ENCODE data around the gene PTTG1IP. TPM values are rescaled to one million over a fixed set of nuclear protein-coding genes. Genes with fewer than 3 reads are reported as not detected.
A peak's percentile ranks its signal among the peaks of the same experiment; 100 is the strongest.

The PTTG1IP gene
- total RNA-seq, 1 donor from 2014 or later, result 256 TPM

GRCh38 chr21:44896561-44897286, 23.2 kb upstream of the PTTG1IP start:
- no peak for DNase-seq (ENCODE audit: low read depth in 2 of 2)

GRCh38 chr21:44895859-44896258, 22.4 kb upstream of the PTTG1IP start:
- no peak for DNase-seq (ENCODE audit: low read depth in 2 of 2)

- DNase-seq (ENCODE audit: low read depth in 2 of 2), result no peak
These were observed 21.3 kb upstream of the PTTG1IP start for GRCh38 chr21:44894687-44895302.

DNA sequence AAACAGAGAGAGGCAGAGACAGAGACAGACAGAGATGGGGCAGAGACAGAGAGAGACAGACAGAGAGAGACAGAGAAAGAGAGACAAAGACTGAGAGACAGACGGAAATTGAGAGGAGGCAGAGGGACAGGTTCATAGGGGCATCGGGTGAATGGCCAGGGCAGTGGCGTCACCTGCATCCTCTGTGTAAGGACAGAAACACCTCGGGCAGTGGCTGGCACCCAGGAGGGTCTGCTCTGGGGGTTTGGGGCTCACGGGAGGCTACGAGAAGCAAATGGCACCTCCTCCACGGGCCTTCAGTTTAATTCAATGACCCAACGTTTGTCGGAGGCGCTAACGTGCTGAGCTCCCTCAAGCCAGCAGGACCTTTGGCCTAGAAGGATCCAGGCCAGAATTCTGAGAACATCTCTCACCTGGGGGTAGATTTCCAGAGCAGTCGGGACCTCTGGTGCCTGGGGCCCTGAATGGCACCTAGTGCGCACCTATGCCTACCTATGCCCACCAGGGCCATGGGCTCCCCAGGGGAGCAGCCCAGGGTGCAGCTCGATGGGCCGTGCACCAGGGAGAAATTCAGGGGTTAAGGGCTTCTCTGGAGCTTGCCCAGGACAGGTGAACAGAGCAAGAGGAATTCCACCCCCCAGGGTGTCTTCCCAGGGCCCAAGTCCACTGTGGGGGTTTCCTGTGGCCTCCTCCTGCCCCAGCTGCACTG, 20.6 kb upstream of the PTTG1IP start:
- DNase-seq (ENCODE audit: low read depth in 2 of 2), result no peak

- no peak for DNase-seq (ENCODE audit: low read depth in 2 of 2)
These were observed 19.7 kb upstream of the PTTG1IP start for GRCh38 chr21:44893278-44893556.

DNA sequence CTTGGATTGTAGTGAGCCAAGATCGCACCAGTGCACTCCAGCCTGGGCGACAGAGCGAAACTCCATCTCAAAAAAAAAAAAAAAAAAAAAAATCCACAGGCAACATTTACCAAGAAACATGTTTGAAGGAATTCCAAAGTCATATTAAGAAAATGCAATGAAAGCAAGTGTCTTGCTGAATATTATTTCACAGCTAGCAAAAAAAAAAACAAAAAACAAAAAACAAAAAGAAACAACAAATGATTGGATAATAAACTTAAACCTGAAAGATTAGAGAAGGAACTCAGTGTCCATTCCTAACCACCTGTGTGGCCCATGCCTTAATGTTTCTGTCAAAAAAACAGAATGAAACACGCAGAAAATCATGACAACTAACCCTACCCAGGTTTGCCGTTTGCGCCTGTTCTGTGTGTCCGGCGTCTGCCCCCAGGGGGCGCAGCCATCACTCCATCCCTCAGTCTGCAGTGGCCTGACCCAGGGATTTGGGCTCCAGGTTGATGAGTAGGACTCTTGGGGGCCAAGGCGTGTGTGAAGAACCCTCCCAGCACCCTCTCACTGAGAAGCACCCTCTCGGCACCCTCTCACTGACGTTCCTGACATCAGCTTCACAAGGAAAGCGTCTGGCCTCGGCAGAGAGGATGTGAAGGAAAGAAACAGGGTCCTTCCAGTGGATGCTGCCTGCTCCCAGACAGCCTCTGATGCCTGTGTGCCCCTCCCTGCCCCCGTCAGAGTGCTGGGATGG, 19.2 kb upstream of the PTTG1IP start:
- DNase-seq (ENCODE audit: low read depth in 2 of 2), result peak in 1 of 2 donors; percentile 60

DNA sequence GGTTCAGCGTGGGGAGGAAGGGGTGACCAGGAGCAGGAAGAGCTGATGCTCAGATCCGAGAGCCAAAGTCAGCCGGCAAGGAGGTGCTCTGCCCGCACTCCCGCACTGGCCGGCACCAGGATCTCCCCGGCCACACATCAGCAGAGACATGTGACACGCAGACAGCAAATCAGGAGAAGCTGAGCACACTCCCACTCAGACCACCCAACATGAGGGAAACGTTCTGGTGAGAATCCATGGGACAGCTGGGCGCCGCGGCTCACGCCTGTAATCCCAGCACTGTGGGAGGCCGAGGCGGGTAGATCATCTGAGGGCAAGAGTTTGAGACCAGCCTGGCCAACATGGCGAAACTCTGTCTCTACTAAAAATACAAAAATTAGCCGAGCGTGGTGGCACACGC, 18.6 kb upstream of the PTTG1IP start:
- DNase-seq (ENCODE audit: low read depth in 2 of 2), result no peak

DNA sequence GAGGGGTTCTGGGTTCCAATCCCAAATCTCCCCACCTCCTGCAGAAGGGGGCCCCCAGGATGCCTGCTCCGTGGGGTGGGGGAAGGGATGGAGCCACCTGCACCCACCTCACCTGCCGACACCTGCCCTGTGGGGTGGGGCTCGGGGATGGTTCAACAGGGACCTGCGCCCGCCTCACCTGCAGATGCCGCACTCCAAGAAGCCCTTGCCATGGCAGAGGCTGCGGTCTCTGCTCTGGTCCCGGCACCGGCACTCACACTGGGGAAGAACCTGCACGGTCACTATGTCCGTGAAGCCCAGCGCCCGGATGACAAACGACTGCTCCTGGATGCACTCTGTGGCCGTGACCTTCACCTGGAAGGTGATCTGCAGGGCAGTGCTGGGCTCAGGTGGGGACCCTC, 18.1 kb upstream of the PTTG1IP start:
- DNase-seq (ENCODE audit: low read depth in 2 of 2), result no peak

DNA sequence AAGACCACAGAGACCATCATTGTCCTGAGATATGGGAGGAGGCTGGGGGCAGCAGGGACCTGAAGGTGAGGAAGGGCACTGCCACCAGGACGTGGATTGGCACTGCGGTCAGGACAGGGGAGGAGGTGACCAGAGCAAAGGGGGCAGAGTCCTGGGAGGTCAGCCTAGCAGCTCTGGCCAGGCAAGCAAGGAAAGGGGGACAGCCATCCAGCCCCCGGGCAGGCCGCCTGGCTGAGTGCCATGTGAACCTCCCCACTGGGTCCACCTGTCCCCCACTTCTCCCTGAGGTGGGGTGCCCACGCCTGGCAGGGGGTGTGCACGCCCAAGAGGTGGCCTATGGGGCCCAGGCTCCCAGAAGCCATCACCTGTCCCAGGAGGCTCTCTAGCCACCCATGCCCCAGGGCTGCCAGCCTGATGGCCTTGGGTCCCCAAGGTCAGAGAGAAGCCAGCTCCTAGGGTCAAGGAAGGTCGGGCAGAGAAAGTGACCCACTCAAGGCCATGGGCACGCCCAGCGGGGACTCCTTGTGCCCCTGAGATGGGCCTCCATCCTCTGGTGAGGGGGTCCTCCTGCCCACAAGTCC, 17.6 kb upstream of the PTTG1IP start:
- DNase-seq (ENCODE audit: low read depth in 2 of 2), result no peak

- DNase-seq (ENCODE audit: low read depth in 2 of 2), result no peak
These were observed 16.9 kb upstream of the PTTG1IP start for GRCh38 chr21:44890338-44890931.

- DNase-seq (ENCODE audit: low read depth in 2 of 2), result no peak
These were observed 16.3 kb upstream of the PTTG1IP start for GRCh38 chr21:44889625-44890337.

GRCh38 chr21:44888581-44889550, 15.4 kb upstream of the PTTG1IP start:
- DNase-seq (ENCODE audit: low read depth in 2 of 2), result no peak

DNA sequence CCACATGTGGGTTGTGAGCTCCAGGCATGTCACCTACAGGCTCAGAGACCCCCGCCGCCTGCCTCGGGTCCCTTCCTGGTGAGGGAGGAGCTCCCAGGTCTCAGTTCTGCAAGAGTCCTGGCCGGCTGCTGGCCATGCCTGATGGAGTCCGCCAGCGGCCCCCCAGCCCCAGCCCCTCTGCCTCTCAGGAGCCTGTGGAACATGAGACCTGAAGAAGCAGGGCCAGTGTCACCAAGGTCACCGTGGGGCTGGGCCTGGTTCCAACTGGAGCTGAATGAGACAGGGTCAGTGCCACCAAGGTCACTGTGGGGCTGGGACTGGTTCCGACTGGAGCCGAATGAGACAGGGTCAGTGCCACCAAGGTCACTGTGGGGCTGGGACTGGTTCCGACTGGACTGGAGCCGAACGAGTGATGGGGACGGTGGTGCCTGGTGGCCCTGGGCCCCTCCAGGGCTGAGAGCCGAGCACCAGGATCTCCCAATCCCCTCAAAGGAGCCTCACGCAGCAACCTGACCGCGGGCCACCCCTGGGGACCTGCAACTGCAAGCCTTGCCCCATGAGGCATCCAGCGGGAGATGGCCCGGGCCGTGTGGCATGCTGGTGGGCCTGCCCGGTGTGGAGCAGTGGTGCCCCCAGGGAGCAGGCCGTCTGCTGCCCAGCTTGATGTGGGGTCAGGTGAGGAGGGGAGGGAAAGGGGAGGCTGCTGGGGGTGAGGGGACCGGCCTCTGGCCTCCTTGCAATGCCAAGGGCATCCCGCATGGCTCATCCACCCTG, 14.5 kb upstream of the PTTG1IP start:
- DNase-seq (ENCODE audit: low read depth in 2 of 2), result no peak

GRCh38 chr21:44887126-44887806, 13.8 kb upstream of the PTTG1IP start:
- no peak for DNase-seq (ENCODE audit: low read depth in 2 of 2)

DNA sequence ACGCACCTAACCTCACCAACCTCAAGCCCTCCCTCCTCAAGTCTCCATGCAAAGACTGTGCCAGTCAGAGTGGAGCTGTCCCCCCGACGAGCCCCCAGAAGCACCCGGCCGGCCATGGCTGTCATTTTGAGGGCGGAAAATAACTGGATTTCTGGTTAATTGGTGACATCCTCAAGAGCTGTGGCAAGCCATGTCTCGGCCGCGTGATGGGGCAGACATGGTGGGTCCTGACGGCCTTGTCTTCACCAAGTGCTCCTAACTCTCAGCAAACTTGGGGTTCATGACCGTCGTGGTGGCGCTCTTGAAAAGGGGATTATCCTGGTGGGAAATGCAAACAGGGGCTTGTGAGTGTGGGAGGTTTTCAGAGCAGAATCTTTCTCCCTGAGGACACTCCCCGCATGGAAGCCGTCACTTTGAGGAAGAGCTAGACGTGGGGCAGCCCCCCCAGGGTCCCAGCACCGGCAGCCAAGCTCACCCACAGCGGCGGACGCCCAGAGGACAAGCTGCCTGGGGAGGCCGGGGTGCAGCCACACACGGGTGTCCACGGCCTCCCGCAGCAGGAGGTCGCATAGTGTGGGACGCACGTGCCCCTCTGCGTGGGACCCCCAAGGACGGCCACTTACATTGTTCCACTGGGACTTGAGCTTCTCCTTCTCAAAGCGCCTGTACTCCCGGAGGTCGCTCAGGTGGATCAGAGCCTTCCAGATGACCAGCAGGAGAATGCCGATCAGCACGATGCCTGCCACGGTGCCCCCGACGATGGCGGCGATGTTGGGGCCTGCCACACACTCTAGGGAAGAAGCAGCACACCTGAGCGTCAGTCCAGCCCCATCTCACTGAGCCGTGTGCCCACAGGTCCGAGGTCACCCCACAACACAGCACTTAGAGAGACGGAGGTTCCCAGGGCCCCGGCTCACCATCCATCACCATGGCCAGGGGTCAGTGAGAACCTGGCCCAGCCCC, 12.9 kb upstream of the PTTG1IP start:
- no peak for DNase-seq (ENCODE audit: low read depth in 2 of 2)

- no peak for DNase-seq (ENCODE audit: low read depth in 2 of 2)
These were observed 12.1 kb upstream of the PTTG1IP start for GRCh38 chr21:44885615-44886014.

- no peak for DNase-seq (ENCODE audit: low read depth in 2 of 2)
These were observed 10.6 kb upstream of the PTTG1IP start for GRCh38 chr21:44884097-44884496.

Data from dermis microvascular lymphatic vessel endothelial cell (primary cell).